Trophoblast cell (in vitro differentiated cells and primary cell): Measurements from ENCODE around the gene KLC3.

Experiments
- DNase-seq, 2 donors: peaks; one replicate each; pipeline ENCODE4 v3.0.0-alpha.2; 2016
- H2AFZ ChIP-seq: 2 replicates; pipeline ENCODE4 v1.6.1; 2013; ENCODE audit warnings: low read length, moderate library complexity, mild to moderate bottlenecking; ENCODE audit not compliant: insufficient read depth, poor library complexity
- H2AK5ac ChIP-seq: 2 replicates; pipeline ENCODE4 v1.6.1; 2013; ENCODE audit warnings: mild to moderate bottlenecking, low read length
- H2BK120ac ChIP-seq: 2 replicates; pipeline ENCODE4 v1.6.1; 2013; ENCODE audit warnings: low read length, mild to moderate bottlenecking, moderate library complexity; ENCODE audit not compliant: insufficient read depth, poor library complexity
- H2BK12ac ChIP-seq: 2 replicates; pipeline ENCODE4 v1.6.1; 2013; ENCODE audit warnings: mild to moderate bottlenecking, low read length, moderate library complexity
- H2BK5ac ChIP-seq: 2 replicates; pipeline ENCODE4 v1.6.1; 2013; ENCODE audit warnings: low read length, low read depth, moderate library complexity, mild to moderate bottlenecking; ENCODE audit not compliant: poor library complexity
- H3K14ac ChIP-seq: 2 replicates; pipeline ENCODE4 v1.6.1; 2013; ENCODE audit warnings: mild to moderate bottlenecking, low read length
- H3K18ac ChIP-seq: 2 replicates; pipeline ENCODE4 v1.6.1; 2013; ENCODE audit warnings: mild to moderate bottlenecking, low read length
- H3K23ac ChIP-seq: 2 replicates; pipeline ENCODE4 v1.6.1; 2013; ENCODE audit warnings: low read length
- H3K27ac ChIP-seq: 2 replicates; pipeline ENCODE4 v1.5.1; 2013; ENCODE audit warnings: low read depth, mild to moderate bottlenecking, inconsistent platforms, low read length, moderate library complexity
- H3K27me3 ChIP-seq: 2 replicates; pipeline ENCODE4 v1.6.1; 2013; ENCODE audit warnings: inconsistent platforms, mild to moderate bottlenecking, low read length, moderate library complexity; ENCODE audit not compliant: insufficient read depth
- H3K36me3 ChIP-seq, 2 experiments: 1 replicate in 1 of 2; 2 replicates in 1 of 2; pipeline ENCODE4 v1.6.1; 2013; ENCODE audit warnings: low read length in 2 of 2, mild to moderate bottlenecking in 2 of 2, moderate library complexity in 1 of 2; ENCODE audit not compliant: insufficient read depth in 2 of 2, control insufficient read depth in 1 of 2
- H3K4ac ChIP-seq: 2 replicates; pipeline ENCODE4 v1.6.1; 2013; ENCODE audit warnings: low read depth, mild to moderate bottlenecking, low read length, moderate library complexity
- H3K4me1 ChIP-seq, 2 experiments: 1 replicate in 1 of 2; 2 replicates in 1 of 2; pipeline ENCODE4 v1.6.1; 2013; ENCODE audit warnings: low read length in 2 of 2, mild to moderate bottlenecking in 2 of 2, moderate library complexity in 1 of 2; ENCODE audit not compliant: insufficient read depth in 2 of 2, control insufficient read depth in 1 of 2
- H3K4me2 ChIP-seq: 2 replicates; pipeline ENCODE4 v1.6.1; 2013; ENCODE audit warnings: inconsistent platforms, mild to moderate bottlenecking, low read length, moderate library complexity
- H3K4me3 ChIP-seq: 2 replicates; pipeline ENCODE4 v1.5.1; 2013; ENCODE audit warnings: mild to moderate bottlenecking, low read depth, low read length, inconsistent platforms
- H3K79me1 ChIP-seq: one replicate; pipeline ENCODE4 v1.6.1; 2013; ENCODE audit warnings: low read length
- H3K79me2 ChIP-seq: 2 replicates; pipeline ENCODE4 v1.6.1; 2013; ENCODE audit warnings: low read length, mild to moderate bottlenecking; ENCODE audit not compliant: control insufficient read depth, insufficient read depth, poor library complexity
- H3K9ac ChIP-seq: 2 replicates; pipeline ENCODE4 v1.6.1; 2013; ENCODE audit warnings: mild to moderate bottlenecking, low read length
- H3K9me3 ChIP-seq: 2 replicates; pipeline ENCODE4 v1.6.1; 2013; ENCODE audit warnings: low read depth, mild to moderate bottlenecking, control low read depth, inconsistent platforms, low read length; ENCODE audit not compliant: insufficient read depth
- H4K12ac ChIP-seq: 2 replicates; pipeline ENCODE4 v1.6.1; 2013; ENCODE audit warnings: low read depth, mild to moderate bottlenecking, low read length, moderate library complexity
- H4K8ac ChIP-seq: 2 replicates; pipeline ENCODE4 v1.6.1; 2013; ENCODE audit warnings: low read depth, mild to moderate bottlenecking, low read length, moderate library complexity
- H4K91ac ChIP-seq: one replicate; pipeline ENCODE4 v1.6.1; 2013; ENCODE audit warnings: low read depth, mild to moderate bottlenecking, low read length, moderate library complexity
- WGBS: extraction: QIAGEN DNeasy Blood & Tissue Kit; methylation state at CpG from one replicate; pipeline ENCODE4 v1.1.7; 2013; ENCODE audit warnings: missing lambda C conversion rate; ENCODE audit not compliant: insufficient read length, insufficient coverage; ENCODE audit errors: extremely low coverage; 5-methylcytosine and 5-hydroxymethylcytosine counted together

Gene KLC3

GRCh38 chr19:45385392-45386221 lies 45.1 kb downstream of the KLC3 start:
- no peak overlapping the region for H3K4me3 ChIP-seq
- no peaks in the 10 kb centered on the region for H3K9me3 ChIP-seq
- peaks cover 29 to 34% of the 10 kb centered on the region in 2 experiments for H3K36me3 ChIP-seq
- no peak overlapping the region for H2BK120ac ChIP-seq
- no peak overlapping the region for H4K12ac ChIP-seq
- no peak overlapping the region for H2AK5ac ChIP-seq
- WGBS, result no CpG with 5 or more reads among the region's 75 CpGs
- H2BK5ac ChIP-seq, result no peak overlapping the region
- H3K4me2 ChIP-seq, result no peak overlapping the region
- no peak overlapping the region for H3K18ac ChIP-seq
- no peak overlapping the region for H3K23ac ChIP-seq
- no peak for DNase-seq
- H3K27me3 ChIP-seq, result no peaks in the 10 kb centered on the region
- peak overlapping the region; percentile 11 for H2AFZ ChIP-seq
- no peak overlapping the region for H2BK12ac ChIP-seq
- no peak overlapping the region for H3K27ac ChIP-seq
- H4K8ac ChIP-seq, result no peak overlapping the region
- no peak overlapping the region for H3K4ac ChIP-seq
- no peak overlapping the region for H3K9ac ChIP-seq
- H3K79me1 ChIP-seq, result no peaks in the 10 kb centered on the region
- H4K91ac ChIP-seq, result no peak overlapping the region
- H3K4me1 ChIP-seq, result no peaks in the 10 kb centered on the region
- no peak overlapping the region for H3K14ac ChIP-seq
- H3K79me2 ChIP-seq, result no peaks in the 10 kb centered on the region

- H3K36me3 ChIP-seq, result peaks cover 42 to 50% of the 10 kb centered on the region in 2 experiments
- no peak overlapping the region for H4K8ac ChIP-seq
- no peak overlapping the region for H3K18ac ChIP-seq
- no peak overlapping the region for H4K12ac ChIP-seq
- no peaks in the 10 kb centered on the region for H3K79me1 ChIP-seq
- H3K9me3 ChIP-seq, result peaks cover 2% of the 10 kb centered on the region
- no peak overlapping the region for H3K27ac ChIP-seq
- WGBS, result no CpG with 5 or more reads among the region's 3 CpGs
- DNase-seq, result no peak
- no peaks in the 10 kb centered on the region for H3K4me1 ChIP-seq
- no peaks in the 10 kb centered on the region for H3K79me2 ChIP-seq
- H3K27me3 ChIP-seq, result no peaks in the 10 kb centered on the region
- H4K91ac ChIP-seq, result no peak overlapping the region
- H3K9ac ChIP-seq, result no peak overlapping the region
- no peak overlapping the region for H3K4me2 ChIP-seq
- no peak overlapping the region for H3K14ac ChIP-seq
- H2BK12ac ChIP-seq, result no peak overlapping the region
- H2BK120ac ChIP-seq, result no peak overlapping the region
- H3K23ac ChIP-seq, result no peak overlapping the region
- no peak overlapping the region for H2BK5ac ChIP-seq
- H2AFZ ChIP-seq, result no peak overlapping the region
- H2AK5ac ChIP-seq, result no peak overlapping the region
- H3K4ac ChIP-seq, result no peak overlapping the region
- no peak overlapping the region for H3K4me3 ChIP-seq
Observed at GRCh38 chr19:45391346-45391745, 50.8 kb downstream of the KLC3 start.

GRCh38 chr19:45391871-45392665 lies 51.5 kb downstream of the KLC3 start:
- H4K12ac ChIP-seq, result no peak overlapping the region
- H3K79me1 ChIP-seq, result no peaks in the 10 kb centered on the region
- no peak overlapping the region for H3K4me2 ChIP-seq
- no peak overlapping the region for H4K8ac ChIP-seq
- no peak for DNase-seq
- no peak overlapping the region for H3K23ac ChIP-seq
- peaks cover 2% of the 10 kb centered on the region for H3K9me3 ChIP-seq
- H3K14ac ChIP-seq, result no peak overlapping the region
- no CpG with 5 or more reads among the region's 21 CpGs for WGBS
- H3K4me3 ChIP-seq, result no peak overlapping the region
- no peak overlapping the region for H2BK5ac ChIP-seq
- peaks cover 49 to 57% of the 10 kb centered on the region in 2 experiments for H3K36me3 ChIP-seq
- H3K4ac ChIP-seq, result no peak overlapping the region
- no peak overlapping the region for H2BK12ac ChIP-seq
- no peak overlapping the region for H3K9ac ChIP-seq
- H3K27ac ChIP-seq, result no peak overlapping the region
- no peaks in the 10 kb centered on the region for H3K79me2 ChIP-seq
- no peak overlapping the region for H3K18ac ChIP-seq
- H4K91ac ChIP-seq, result no peak overlapping the region
- no peaks in the 10 kb centered on the region for H3K4me1 ChIP-seq
- no peak overlapping the region for H2BK120ac ChIP-seq
- H2AFZ ChIP-seq, result no peak overlapping the region
- no peaks in the 10 kb centered on the region for H3K27me3 ChIP-seq
- no peak overlapping the region for H2AK5ac ChIP-seq

GRCh38 chr19:45395821-45396617 lies 55.5 kb downstream of the KLC3 start:
- no peak overlapping the region for H3K9ac ChIP-seq
- peaks cover 3 to 9% of the 10 kb centered on the region in 2 experiments for H3K4me1 ChIP-seq
- H3K9me3 ChIP-seq, result peaks cover 2% of the 10 kb centered on the region
- WGBS, result 100% methylated on average over 2 of the region's 59 CpGs
- no peak overlapping the region for H4K91ac ChIP-seq
- H4K8ac ChIP-seq, result no peak overlapping the region
- H3K27me3 ChIP-seq, result no peaks in the 10 kb centered on the region
- no peaks in the 10 kb centered on the region for H3K79me1 ChIP-seq
- no peak overlapping the region for H2BK120ac ChIP-seq
- H3K14ac ChIP-seq, result no peak overlapping the region
- peaks cover 56 to 58% of the 10 kb centered on the region in 2 experiments for H3K36me3 ChIP-seq
- no peak overlapping the region for H2AFZ ChIP-seq
- H3K23ac ChIP-seq, result no peak overlapping the region
- H3K18ac ChIP-seq, result no peak overlapping the region
- no peak overlapping the region for H3K4me3 ChIP-seq
- no peak overlapping the region for H2AK5ac ChIP-seq
- H3K4me2 ChIP-seq, result no peak overlapping the region
- H3K4ac ChIP-seq, result no peak overlapping the region
- no peak overlapping the region for H2BK12ac ChIP-seq
- no peaks in the 10 kb centered on the region for H3K79me2 ChIP-seq
- H2BK5ac ChIP-seq, result no peak overlapping the region
- H4K12ac ChIP-seq, result no peak overlapping the region
- H3K27ac ChIP-seq, result no peak overlapping the region
- no peak for DNase-seq
